ENCODE measurements around the gene NELL1.

NELL1 gene

DNA sequence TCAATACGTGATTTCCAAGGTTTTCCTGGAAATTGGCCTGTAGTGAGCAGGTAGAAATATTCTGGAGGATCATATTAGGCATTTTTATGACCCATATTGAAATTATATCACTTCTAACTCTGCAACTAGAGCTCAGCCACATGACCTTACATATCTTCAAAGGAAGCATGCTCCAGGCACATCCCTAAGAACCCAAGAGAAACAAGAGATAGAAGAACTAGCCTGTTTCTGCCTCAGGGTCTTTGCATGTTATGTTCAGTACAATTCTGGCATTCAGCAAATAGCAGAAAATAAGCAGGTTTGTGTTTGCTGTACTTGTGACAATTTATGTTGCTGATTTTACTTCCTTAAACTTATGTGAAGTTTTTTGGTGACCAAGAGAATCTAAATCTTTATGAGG, 859.8 kb downstream of the NELL1 start:
- no peak for DNase-seq

DNA sequence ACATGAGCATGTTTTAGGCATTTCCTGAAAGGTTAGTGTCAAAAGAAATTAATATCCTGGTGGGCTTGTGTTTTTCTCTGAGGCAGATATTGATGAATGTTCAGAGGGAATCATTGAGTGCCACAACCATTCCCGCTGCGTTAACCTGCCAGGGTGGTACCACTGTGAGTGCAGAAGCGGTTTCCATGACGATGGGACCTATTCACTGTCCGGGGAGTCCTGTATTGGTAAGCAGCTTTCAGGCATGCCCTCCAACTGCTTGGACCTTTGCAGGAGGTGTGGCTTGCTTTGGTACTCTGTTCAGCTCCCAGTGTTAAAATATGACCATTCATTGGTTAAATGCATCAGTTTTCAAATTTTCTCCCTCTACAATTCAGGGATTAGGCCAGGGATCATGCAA, 864.9 kb downstream of the NELL1 start:
- DNase-seq: no peak

DNA sequence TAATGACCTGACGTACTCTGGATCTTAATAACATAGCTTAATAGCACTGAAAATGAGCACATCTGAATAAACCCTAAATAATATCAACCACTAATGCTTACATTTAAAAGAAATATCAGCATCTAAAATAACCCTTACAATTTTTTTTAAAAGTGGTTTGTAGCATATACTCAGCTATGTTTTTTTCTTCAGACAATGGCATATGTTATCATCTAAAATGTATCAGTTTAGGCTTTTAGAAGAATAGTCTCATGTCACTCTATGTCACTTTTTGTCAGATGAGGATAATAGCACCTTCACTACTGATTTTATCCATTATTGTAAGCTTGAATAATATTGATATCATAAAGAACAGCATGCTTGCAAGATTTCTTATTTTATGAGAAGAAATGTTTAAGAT, 868.6 kb downstream of the NELL1 start:
- DNase-seq: no peak

DNA sequence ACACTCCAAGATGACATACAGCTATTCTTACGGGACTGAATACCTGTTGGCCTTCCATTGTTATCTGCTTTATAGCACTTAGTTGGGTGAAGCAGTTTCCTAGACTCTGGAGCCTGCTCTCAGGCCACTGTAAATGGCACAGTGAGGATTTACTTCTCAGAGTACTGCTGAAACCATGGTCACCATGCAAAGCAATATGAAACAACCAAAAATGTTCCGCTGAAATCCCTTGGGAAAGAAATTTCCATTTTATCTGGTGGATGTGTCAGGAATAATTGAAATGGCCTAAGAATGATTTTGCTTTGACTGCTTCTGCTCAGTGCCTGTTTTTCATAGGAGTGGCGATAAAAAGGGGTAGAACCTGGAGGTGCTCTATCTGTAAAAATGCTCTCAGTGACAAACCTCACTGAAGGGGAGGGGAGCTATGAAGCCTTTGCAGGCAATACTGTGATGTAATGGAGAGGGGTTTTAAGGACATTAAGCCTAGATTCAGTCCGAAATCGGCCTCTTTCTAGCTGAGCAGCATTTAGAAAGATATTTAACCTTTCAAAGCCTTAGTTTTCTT, 871.9 kb downstream of the NELL1 start:
- no peak for DNase-seq

DNA sequence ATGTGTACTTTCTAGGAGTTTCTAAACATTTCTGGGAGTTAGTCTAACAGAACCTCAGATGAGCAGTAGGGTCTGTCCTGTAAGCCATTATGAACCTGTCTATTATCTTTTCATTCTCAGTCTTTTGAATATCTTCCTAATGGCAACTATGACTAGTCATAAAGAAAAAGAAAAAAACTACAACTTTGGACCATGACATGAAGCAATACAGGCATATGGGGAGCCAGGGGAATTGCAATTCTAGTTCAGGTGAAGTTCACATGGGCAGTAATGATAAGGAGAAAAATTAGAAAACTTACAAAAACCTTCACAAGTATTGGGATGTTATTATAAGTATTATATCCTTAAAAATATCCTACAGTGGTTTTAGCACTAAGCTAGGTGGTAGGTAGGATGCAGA, 874.5 kb downstream of the NELL1 start:
- no peak for DNase-seq

DNA sequence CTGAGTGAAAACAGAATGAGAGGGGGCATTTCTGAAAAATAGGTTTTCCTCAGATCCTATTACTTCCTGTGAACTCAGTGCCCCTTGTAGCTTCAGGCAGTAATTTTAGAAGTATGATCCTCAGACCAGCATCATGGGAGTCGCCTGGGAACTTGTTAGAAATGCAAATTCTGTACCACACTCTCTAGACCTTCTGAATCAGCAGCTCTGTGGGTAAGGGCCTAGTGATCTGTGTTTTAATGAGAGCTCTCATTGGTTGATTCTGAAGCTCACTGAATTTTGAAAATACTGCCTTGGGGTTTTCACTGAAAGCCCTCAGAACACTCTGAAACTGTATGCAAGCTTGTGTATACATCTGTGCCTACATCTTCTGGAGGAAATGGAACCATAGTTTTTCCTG, 876.3 kb downstream of the NELL1 start:
- DNase-seq: no peak

DNA sequence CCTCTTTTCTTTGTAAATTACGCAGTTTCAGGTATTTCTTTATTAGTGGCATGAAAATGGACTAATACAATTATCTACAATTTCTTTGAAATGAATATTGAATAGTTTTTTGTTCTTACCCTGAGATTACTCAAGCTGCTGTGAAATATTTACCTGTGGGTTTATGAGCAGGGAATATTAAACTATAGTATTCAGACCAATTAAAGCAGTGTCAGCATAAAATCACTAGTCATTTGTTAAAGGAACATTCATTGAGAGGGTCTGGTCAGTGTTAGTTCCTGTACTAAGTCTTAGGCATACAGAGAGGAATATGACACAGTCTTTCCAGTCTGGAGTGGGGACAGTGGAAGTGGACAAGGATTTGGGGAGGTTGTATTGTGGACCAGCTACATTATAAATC, 877.3 kb downstream of the NELL1 start:
- no peak for DNase-seq

DNA sequence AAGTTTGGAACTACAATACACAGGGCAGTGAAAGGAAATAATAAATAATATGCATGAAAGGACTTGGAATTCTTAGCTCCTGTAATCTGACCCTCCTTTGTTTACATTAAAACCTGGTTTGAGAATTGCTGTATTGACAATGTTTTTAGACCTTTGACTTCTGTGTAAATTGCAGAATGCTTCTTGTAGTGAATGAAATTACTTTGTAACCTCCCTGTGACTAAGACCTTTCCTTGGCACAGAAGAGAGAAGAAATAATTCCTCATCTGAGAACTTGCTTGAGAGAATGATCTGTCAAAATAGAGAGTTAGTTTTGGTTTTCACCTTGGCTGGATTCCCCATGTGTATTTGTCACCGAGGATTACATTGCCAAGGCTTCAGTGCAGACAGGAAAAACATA, 883.5 kb downstream of the NELL1 start:
- no peak for DNase-seq

DNA sequence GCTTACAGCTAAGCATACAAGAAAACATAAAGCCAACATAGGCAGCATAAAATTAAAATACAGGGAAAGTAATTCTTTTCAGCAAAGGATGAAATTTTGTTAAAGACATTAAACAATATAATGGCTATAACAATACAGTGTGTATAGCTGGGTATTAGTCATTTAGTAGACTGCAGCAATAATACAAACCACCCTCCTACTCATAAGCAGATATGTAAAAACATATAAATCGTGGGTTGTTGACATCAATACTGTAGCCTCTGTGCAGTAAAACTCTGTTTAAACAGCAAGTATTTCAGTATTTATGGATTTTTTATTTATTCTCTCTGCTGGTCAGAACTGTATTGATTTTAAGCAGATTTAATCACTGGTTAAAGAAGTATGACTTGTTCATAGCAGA, 884.4 kb downstream of the NELL1 start:
- no peak for DNase-seq

DNA sequence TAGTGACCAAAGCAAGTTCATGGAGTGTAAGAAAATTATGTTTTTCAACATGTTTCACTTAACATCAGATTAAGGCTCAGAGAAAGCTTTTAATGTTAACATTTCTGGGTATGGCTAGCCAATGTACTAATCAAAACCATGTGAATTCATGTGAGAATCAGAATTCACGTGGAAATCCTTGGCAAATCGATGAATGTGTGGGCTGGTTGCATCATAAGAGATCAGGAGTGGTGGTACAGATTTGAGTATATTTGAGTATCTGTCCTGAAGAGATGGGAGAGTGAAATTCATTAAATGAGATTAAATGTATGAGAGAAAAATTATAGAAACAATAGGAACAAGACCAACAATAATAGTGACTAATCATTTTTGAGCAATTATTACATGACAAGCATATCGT, 884.9 kb downstream of the NELL1 start:
- no peak for DNase-seq

DNA sequence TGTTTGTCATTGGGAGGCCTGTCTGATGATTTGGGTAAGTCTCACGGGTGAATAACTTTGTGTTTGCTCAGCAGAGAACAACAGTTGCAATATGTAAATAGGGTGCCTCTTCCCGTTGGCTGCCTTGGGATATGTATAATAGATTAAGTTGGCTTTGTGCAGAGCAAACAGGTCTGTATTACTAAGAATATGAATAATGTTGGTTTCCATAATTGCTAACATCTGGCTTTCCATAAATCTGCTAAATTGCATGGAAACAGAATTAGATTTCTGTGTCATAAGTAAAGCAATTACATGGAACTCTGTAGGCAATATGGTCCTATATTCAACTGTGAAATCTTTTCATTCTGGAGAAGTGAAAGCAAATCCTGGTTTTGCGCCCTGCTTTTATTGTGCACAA, 887.5 kb downstream of the NELL1 start:
- no peak for DNase-seq

DNA sequence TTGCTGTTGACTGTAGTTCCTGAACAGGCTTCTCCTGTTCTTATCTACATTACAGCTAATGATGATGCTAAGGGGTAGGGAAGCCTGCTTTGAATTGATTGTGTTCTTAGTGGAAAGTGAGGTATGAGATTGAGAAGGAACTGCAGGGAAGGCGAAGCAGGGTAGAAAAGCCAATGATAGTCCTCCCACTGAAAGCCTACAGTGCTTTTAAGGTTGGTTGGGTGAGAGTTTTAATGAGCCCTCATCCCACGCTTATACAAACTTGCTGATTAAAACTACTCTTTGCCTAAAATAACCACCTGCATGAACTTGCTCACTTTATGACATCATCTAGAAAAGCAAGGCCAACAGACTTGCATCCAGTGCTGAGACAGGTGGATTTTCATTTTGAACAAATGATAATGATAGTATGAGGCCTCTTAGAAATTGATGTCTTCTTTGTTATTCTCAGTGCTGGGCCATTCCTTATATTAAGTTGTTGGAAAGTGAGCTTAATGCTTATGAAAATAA, 891.1 kb downstream of the NELL1 start:
- DNase-seq: no peak

DNA sequence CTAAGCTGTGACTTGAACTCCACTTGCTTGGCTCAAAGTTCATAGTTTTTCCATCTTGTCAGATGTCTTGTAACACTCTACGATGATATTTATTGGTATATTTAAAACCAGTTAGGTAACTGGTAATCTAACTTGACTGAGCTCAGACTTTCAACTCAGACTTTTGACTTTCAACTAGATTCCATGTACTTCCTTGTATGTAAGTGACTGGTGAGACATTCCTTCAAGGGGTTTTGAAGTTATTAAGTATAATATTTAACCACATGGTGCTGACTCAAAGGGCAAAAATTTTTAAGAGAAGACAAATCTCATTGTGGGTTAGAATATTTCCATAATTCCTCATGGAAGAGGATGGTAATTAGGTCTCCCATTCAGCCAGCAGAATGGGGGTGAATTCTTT, 892.2 kb downstream of the NELL1 start:
- DNase-seq: no peak

DNA sequence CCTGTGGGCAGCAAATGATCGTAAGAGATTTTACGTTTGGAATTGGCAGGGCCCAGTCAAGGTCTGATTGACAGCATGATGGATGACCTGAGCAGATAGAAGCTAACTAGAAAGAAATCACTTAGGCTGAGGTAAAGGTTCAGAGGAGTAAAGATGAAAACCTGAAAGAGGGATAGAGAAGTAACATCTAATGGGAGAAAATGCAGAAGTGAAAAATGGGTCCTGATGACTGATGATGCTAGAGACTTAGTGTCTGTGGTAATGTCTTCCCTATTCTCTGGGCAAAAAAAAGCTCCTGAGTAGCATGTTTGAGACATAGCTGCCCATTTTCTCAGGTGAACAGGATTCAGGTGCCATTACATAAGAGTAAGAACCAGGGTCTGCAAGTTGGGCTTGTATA, 894.7 kb downstream of the NELL1 start:
- no peak for DNase-seq

DNA sequence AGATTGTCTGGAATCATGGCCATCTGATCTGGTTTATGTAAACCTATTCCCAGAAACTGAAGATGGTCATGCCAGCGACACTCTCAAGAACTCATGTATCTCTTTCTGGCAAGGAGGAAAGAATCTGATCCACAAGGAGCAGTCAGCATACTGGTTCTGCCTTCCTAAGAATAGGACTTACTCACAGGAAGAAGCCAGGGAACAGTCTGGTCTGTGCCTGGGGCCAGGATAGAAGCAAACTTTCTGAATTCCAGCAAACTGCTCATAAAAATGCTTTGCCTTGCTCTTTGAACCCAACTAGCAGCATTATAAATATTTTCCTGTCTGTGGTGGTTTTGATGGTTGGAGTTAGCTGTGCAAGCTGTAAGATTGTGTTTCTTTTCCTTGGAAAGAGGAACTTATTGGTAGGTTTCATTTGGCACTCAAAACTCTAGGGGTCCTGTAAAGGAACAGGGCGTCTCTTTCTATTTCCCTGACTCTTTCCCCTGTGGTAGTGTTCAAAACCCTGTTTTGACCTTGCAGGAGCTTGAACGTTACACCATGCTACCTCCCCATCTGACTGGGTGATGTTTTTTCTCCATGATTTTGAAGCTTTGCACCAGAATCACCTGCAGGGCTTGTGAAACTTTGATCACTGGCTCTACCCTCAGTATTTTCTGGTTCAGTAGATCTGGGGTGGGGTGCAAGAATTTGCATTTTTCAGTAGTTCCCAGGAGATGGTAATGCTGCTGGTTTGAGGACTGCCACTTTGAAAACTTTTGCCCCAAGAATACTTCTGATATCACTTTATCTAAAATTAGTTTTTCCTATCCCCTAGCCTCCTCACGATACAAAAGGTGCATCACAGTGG, 895.7 kb downstream of the NELL1 start:
- no peak for DNase-seq

DNA sequence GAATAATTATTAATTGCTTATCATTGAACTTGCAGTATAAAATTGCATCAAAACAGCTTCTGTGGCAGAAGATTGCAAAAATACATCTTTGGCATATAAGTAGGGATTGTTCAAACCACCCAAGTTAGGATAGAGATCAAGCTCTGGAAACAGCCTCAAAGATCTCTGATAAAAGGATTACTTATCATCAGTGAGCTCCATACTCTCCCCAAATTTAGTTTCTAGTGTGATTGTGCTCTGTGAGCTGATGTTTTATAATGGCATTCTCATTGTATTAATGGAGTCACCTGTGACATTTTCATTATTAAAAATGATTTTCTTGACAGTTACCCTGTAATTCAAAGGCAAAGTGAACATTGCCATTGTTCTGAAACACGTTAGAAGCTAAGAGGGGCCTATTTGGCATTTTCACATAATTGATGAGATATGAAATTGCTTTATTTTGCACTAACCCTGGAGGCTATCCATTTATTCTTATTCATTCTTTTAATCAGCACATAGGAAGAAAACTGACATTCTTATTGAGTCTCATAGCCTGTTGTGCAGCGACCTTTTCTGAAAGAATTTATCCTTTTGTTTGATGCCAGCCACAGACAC, 897.2 kb downstream of the NELL1 start:
- DNase-seq: no peak

DNA sequence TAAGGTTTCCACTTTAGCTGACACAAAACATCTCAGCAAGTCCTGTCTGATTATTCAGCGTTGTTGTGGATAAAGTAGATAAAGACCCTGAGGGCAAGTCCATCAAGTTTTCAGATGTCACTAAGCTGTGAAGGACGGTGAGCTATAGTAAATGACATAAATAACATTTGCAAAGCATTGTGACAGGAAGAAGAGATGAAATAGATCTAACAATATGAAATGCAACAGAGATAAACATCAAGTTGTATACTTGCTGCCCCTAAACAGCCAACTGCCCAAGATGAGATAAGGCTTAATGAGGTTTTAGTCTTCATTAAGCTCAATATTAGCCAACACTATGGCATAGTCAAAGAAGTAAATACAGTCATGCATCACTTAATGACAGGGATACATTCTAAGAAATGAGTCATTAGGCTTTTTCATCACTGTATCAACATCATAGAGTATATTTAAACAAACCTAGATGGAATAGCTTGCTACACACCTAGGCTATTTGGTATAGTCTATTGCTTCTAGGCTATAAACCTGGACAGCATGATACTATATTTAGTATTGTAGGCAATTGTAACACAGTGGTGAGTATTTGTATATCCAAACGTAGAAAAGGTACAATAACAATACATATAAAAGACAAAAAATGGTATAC, 898.4 kb downstream of the NELL1 start:
- no peak for DNase-seq

DNA sequence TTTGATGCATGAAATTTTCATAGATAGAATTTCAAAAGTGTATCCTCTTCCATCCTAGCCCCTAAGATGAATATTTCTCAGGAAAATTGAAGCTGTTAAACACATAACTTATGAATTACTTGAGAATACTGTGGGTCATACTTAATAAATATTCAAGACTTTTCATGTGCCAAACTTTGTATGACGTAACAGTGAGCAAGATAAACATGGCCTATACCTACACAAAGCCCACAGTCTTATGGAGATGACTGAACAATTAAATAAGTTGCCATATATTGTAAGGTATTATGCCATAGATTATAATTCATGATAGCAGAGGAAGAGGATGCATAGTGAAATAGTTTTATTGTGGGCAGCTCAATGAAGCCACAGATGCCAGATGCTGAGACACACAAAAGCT, 902.8 kb downstream of the NELL1 start:
- no peak for DNase-seq

DNA sequence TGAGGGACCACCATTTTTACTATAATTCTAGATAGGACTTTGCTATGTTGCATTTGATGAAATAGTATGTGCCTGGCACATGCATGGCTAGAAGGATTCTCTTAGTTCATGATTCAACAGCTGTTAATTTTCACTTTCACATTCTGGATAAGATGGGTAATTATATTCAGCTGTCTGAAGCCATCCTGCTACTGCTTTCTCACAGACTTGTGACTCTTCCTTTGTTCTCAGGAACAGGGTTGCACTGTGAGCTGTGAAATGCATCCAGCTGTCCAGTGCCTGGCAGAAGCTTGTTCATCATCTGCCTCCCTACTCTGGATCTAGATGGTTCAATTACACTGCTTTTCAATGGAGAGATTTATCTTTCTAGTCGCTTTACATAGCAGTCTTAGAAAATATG, 913.4 kb downstream of the NELL1 start:
- peak; percentile 3 for DNase-seq

DNA sequence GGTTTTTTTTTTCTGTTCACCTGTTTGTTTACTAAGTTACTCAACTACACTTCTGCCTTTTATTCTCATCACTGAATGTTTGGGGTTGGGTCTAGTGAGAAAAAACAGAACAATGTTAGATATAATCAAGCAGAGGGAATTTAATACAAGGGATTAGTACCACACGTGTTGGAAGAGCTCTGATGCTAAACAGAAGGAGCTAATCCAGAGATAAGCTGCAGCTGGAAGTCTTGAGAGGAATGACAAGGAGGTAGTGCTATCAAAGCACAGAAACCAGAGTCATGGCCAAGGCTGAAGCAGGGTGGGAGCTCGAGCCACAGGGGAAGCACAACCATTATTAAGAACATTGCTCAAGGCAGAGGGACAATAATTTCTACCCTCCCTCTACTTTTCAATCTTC, 919.4 kb downstream of the NELL1 start:
- DNase-seq: no peak

DNA sequence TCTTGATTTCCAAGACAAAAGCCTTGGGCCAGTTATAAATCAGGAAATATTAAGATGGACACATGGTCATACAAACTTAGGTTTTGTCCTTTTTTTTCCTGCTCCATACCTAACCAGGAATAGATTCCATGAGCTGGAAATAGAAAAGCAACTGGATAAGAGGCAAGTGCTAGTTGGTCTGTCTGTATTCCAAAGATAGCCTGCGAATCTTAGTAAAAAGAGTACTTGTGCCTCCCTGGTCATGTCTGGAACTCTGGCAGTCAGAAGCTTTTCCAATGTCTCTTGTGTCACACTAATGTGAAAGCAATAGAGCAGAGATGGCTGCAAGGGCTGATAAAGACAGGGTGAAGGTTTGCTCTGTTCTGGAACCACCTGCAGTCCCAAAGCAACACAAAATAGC, 933.3 kb downstream of the NELL1 start:
- DNase-seq: no peak

DNA sequence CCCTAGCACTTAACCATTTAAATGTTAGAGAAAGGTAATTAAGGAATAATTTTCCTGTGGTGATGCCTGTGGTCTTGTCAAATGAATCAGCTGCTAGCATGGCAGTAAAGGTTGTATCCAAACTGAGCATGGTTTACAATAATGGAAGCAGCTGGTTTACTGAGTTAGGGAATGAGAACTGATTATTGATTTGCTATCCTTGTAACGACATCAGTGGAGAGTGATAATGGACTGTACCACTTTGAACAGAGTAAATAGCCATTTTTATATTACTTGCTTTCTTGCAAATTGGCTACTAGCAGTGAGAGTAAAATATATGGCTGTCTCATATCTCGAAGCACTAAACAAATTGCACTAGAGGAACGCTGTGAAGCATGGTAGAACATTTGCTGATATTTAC, 934.5 kb downstream of the NELL1 start:
- DNase-seq: no peak

DNA sequence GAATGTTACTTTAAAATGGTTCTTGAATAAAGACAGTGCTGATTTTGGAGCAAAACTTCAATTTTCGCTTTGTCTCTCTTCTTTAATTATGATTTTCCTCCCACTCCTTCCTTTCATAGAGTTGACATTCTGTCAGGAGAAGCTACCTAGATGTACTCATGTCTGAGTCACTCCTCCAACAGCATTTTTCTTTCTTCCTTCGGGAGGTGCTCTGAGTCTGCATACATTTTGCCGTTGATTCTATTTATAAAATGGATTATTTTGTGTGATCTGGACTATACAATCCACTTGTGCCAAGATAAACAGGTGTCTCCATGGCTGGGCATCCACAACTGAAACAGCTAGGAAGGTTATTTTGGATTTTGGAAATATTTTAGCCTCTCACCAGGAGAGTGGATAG, 935.2 kb downstream of the NELL1 start:
- no peak for DNase-seq

DNA sequence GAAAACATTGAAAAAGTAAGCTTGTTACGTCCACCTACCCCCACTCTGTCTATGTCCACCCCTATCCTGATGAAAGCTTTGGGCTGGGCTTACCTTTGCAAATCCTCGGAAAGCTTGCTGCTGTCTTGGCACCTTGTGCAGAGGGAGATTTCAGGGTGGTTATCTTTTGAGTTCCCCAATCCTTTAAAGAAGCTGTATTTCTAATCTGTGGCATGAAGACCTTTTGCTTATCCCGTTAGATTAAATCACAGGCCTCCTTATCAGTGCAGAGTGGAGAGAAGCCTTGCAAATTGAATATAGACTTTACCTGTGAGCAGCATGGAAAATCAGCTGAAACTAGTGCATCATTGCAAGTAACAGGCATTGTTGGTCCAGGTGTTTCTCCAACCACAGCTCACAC, 942.9 kb downstream of the NELL1 start:
- no peak for DNase-seq

Measured in suppressor macrophage treated with lipopolysaccharide for 4 hours (primary cell).